Activated T-cell treated with anti-CD3 and anti-CD28 coated beads, Interleukin-2, amount 50 U/mL, for 24 hours (primary cell): ENCODE measurements around the gene MED13L.
A peak's percentile ranks its signal among the peaks of the same experiment; 100 is the strongest.

Source experiments
- DNase-seq: peaks from one replicate; pipeline ENCODE4 v3.0.0-alpha.2; 2020
- H3K27ac Mint-ChIP-seq: 2 replicates; pipeline ENCODE4 v1.8.0; 2020; ENCODE audit warnings: mild to moderate bottlenecking, mixed read lengths
- H3K27me3 Mint-ChIP-seq: 2 replicates; pipeline ENCODE4 v1.8.0; 2020; ENCODE audit warnings: mixed read lengths
- H3K36me3 Mint-ChIP-seq: 2 replicates; pipeline ENCODE4 v1.8.0; 2020; ENCODE audit warnings: low read depth, mixed read lengths
- H3K4me1 Mint-ChIP-seq: 2 replicates; pipeline ENCODE4 v1.8.0; 2020; ENCODE audit warnings: low read depth, mixed read lengths
- H3K4me3 Mint-ChIP-seq: 2 replicates; pipeline ENCODE4 v1.8.0; 2020; ENCODE audit warnings: mild to moderate bottlenecking, moderate library complexity, mixed read lengths
- H3K9me3 Mint-ChIP-seq: 2 replicates; pipeline ENCODE4 v1.8.0; 2020; ENCODE audit warnings: mixed read lengths

The MED13L gene

DNA sequence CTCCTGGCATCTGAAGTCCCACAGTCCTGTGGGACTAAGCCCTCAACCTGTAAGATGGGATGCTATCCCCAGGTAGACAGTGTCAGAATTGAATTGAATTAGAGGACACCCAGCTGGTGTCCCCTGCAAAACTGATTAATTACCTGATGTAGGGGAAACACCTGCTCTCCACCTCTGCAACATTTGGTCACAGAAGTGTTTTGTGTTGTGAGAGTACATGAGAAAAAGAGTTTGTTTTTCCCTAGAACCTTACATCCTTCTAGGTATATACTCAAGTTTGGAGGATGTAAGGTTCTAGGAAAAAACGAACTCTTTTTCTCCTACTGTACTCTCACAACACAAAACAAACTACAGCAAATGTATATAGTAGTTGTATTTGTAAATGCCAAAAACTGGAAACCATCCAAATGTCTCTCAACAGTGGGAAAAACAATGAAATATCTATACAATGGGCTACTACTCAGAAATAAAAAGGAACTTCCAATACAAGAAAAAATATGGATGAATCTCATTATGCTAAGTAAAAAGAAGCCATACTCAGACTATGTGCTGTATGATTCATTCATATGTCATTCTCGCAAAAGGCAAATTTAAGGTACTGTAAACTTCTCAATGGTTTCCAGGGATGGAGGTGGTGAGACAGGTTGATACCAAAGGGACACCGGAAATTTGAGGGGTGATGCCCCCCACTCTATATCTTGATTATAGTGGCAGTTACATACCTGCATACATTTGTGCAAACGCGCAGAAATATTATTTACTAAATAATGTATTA lies 160.7 kb downstream of the MED13L start:
- H3K9me3 Mint-ChIP-seq, result no peaks in the 10 kb centered on the region
- H3K4me3 Mint-ChIP-seq, result no peak overlapping the region
- peaks cover 68% of the 10 kb centered on the region for H3K4me1 Mint-ChIP-seq
- no peak for DNase-seq
- H3K27me3 Mint-ChIP-seq, result no peaks in the 10 kb centered on the region
- H3K36me3 Mint-ChIP-seq, result no peaks in the 10 kb centered on the region
- peak overlapping the region; percentile 50 for H3K27ac Mint-ChIP-seq

DNA sequence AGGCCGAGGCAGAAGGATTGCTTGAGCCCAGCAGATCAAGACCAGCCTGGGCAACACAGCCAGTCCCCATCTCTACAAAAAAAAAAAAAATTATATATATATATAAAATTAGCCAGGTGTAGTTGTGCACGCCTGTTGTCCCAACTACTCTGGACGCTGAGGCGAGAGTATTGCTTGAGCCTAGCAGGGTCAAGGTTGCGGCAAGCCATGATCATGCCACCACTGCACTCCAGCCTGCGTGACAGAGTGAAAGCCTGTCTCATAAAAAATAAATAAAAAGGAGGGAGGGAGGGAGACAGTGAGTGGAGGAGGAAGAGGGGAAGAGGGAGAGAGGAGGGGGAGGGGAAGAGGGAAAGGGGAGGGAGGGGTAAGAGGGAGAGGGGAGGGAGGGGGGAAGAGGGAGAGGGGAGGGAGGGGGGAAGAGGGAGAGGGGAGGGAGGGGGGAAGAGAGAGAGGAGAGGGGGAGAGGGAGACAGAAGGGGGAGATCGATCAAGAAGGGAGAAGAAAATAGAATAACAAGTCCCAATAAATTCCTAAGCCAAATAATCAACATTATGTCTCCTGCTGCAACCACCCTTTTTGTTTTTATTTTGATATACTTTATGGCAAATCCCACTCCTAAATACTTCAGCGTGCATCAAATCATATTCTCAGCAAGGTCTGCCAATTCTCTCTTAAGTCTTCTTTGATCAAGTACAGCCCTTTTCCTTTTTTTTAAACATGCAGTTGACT lies 163.9 kb downstream of the MED13L start:
- DNase-seq, result no peak
- H3K4me3 Mint-ChIP-seq, result no peak overlapping the region
- no peaks in the 10 kb centered on the region for H3K27me3 Mint-ChIP-seq
- peaks cover 45% of the 10 kb centered on the region for H3K4me1 Mint-ChIP-seq
- H3K9me3 Mint-ChIP-seq, result no peaks in the 10 kb centered on the region
- peaks cover 21% of the 10 kb centered on the region for H3K36me3 Mint-ChIP-seq
- H3K27ac Mint-ChIP-seq, result no peak overlapping the region

- Mint-ChIP-seq H3K4me3 (no peak overlapping the region), H3K27me3 (no peaks in the 10 kb centered on the region), H3K9me3 (no peaks in the 10 kb centered on the region), H3K27ac (no peak overlapping the region), H3K36me3 (peaks cover 44% of the 10 kb centered on the region), H3K4me1 (peaks cover 21% of the 10 kb centered on the region)
- DNase-seq, result no peak
Observed at GRCh38 chr12:116106870-116107269, 170.6 kb downstream of the MED13L start.

GRCh38 chr12:116104167-116104767 lies 173.2 kb downstream of the MED13L start:
- H3K36me3 Mint-ChIP-seq, result peaks cover 28% of the 10 kb centered on the region
- no peaks in the 10 kb centered on the region for H3K27me3 Mint-ChIP-seq
- no peak overlapping the region for H3K4me3 Mint-ChIP-seq
- DNase-seq, result no peak
- no peak overlapping the region for H3K27ac Mint-ChIP-seq
- H3K9me3 Mint-ChIP-seq, result no peaks in the 10 kb centered on the region
- H3K4me1 Mint-ChIP-seq, result peaks cover 39% of the 10 kb centered on the region

- H3K9me3 Mint-ChIP-seq, result no peaks in the 10 kb centered on the region
- H3K4me1 Mint-ChIP-seq, result peaks cover 42% of the 10 kb centered on the region
- H3K27me3 Mint-ChIP-seq, result no peaks in the 10 kb centered on the region
- H3K4me3 Mint-ChIP-seq, result no peak overlapping the region
- no peak overlapping the region for H3K27ac Mint-ChIP-seq
- DNase-seq, result no peak
- H3K36me3 Mint-ChIP-seq, result peaks cover 20% of the 10 kb centered on the region
Observed at GRCh38 chr12:116101991-116102390, 175.5 kb downstream of the MED13L start.

- Mint-ChIP-seq H3K36me3 (peaks cover 21% of the 10 kb centered on the region), H3K4me1 (peaks cover 42% of the 10 kb centered on the region), H3K4me3 (peak overlapping the region; percentile 8), H3K9me3 (no peaks in the 10 kb centered on the region), H3K27ac (peak overlapping the region; percentile 84), H3K27me3 (no peaks in the 10 kb centered on the region)
- no peak for DNase-seq
Observed at GRCh38 chr12:116099652-116100432, 177.7 kb downstream of the MED13L start.

GRCh38 chr12:116096874-116097273 lies 180.6 kb downstream of the MED13L start:
- Mint-ChIP-seq H3K36me3 (peaks cover 28% of the 10 kb centered on the region), H3K4me1 (peaks cover 43% of the 10 kb centered on the region), H3K4me3 (no peak overlapping the region), H3K9me3 (no peaks in the 10 kb centered on the region), H3K27ac (no peak overlapping the region), H3K27me3 (no peaks in the 10 kb centered on the region)
- DNase-seq, result no peak

- peaks cover 39% of the 10 kb centered on the region for H3K4me1 Mint-ChIP-seq
- peaks cover 42% of the 10 kb centered on the region for H3K36me3 Mint-ChIP-seq
- no peak overlapping the region for H3K27ac Mint-ChIP-seq
- DNase-seq, result no peak
- H3K4me3 Mint-ChIP-seq, result no peak overlapping the region
- H3K9me3 Mint-ChIP-seq, result no peaks in the 10 kb centered on the region
- H3K27me3 Mint-ChIP-seq, result no peaks in the 10 kb centered on the region
Observed at GRCh38 chr12:116094475-116094874, 183.0 kb downstream of the MED13L start.

DNA sequence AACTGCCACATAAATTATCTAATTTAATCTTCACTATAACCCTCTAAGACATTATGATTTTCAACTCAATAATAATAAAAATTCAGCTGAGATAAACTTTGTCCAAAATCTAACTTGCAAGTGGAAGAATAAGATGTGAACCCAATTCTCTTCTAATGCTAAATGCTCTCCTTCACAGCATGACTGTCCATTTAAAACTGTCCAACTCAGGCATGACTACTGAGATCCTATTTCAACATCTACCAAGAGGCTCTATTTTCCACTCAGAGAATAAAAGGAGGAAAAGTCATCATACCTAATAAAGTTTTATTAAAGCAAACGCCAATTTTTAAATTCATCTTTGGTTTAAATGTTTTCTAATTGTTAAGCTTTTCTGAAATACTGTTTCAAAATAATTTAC lies 183.6 kb downstream of the MED13L start:
- no peak for DNase-seq
- peaks cover 38% of the 10 kb centered on the region for H3K4me1 Mint-ChIP-seq
- H3K4me3 Mint-ChIP-seq, result no peak overlapping the region
- no peaks in the 10 kb centered on the region for H3K27me3 Mint-ChIP-seq
- peaks cover 46% of the 10 kb centered on the region for H3K36me3 Mint-ChIP-seq
- H3K27ac Mint-ChIP-seq, result no peak overlapping the region
- H3K9me3 Mint-ChIP-seq, result no peaks in the 10 kb centered on the region

DNA sequence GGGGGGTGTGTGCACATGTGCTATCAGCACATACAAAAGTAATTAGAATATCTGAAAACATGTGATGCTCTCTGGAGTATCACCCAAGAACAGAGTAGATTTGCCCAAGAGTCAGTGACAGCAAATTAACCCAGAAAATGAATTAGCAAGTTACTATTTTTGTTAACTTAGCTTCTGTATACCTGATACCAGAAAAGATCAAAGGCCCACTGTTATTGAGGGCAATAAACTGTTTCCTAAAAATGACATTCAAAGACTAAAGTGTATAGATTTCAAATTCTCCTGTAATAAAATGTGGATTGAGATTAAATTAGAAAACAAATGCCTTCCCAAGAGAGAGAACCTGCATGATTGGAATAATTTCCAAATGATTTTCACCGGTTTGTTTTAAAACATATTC lies 184.7 kb downstream of the MED13L start:
- Mint-ChIP-seq H3K36me3 (peaks cover 54% of the 10 kb centered on the region), H3K27ac (no peak overlapping the region), H3K9me3 (no peaks in the 10 kb centered on the region), H3K27me3 (no peaks in the 10 kb centered on the region), H3K4me3 (no peak overlapping the region), H3K4me1 (peaks cover 47% of the 10 kb centered on the region)
- DNase-seq, result no peak

- Mint-ChIP-seq H3K4me1 (peaks cover 53% of the 10 kb centered on the region), H3K36me3 (peaks cover 50% of the 10 kb centered on the region), H3K27me3 (no peaks in the 10 kb centered on the region), H3K4me3 (no peak overlapping the region), H3K9me3 (no peaks in the 10 kb centered on the region), H3K27ac (no peak overlapping the region)
- DNase-seq, result no peak
Observed at GRCh38 chr12:116092162-116092561, 185.3 kb downstream of the MED13L start.

DNA sequence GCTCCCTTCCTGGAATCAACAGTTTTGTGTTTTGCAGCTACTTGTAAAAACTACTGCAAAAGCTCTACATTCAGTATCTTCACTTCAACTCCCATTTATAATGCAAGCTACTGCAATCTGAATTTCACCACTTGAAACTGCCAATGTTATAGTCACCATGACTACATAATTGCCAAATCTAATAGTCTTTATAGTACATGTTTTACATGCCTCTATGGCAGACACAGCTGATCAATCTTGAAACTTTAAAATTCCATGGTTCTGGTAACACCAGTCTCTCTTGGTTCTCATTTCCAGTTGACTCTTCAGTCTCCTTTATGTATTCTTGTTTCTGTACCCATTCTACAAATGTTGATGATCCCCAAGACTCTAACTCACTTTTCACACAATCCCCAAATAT lies 185.9 kb downstream of the MED13L start:
- peaks cover 47% of the 10 kb centered on the region for H3K36me3 Mint-ChIP-seq
- H3K27ac Mint-ChIP-seq, result peak overlapping the region; percentile 62
- H3K9me3 Mint-ChIP-seq, result no peaks in the 10 kb centered on the region
- H3K4me3 Mint-ChIP-seq, result no peak overlapping the region
- H3K4me1 Mint-ChIP-seq, result peaks cover 56% of the 10 kb centered on the region
- DNase-seq, result no peak
- H3K27me3 Mint-ChIP-seq, result no peaks in the 10 kb centered on the region

- Mint-ChIP-seq H3K4me1 (peaks cover 61% of the 10 kb centered on the region), H3K27me3 (no peaks in the 10 kb centered on the region), H3K4me3 (no peak overlapping the region), H3K36me3 (peaks cover 41% of the 10 kb centered on the region), H3K27ac (no peak overlapping the region), H3K9me3 (no peaks in the 10 kb centered on the region)
- DNase-seq, result no peak
Observed at GRCh38 chr12:116090516-116090915, 187.0 kb downstream of the MED13L start.

- H3K4me1 Mint-ChIP-seq, result peaks cover 62% of the 10 kb centered on the region
- no peaks in the 10 kb centered on the region for H3K9me3 Mint-ChIP-seq
- no peaks in the 10 kb centered on the region for H3K27me3 Mint-ChIP-seq
- peaks cover 37% of the 10 kb centered on the region for H3K36me3 Mint-ChIP-seq
- no peak for DNase-seq
- H3K27ac Mint-ChIP-seq, result no peak overlapping the region
- H3K4me3 Mint-ChIP-seq, result no peak overlapping the region
Observed at GRCh38 chr12:116089080-116089479, 188.4 kb downstream of the MED13L start.
